K562 (cell line): Measurements from ENCODE around the gene CFAP69. TPM values are rescaled to one million over a fixed set of nuclear protein-coding genes. Genes with fewer than 3 reads are reported as not detected.

ENCODE experiments used
- CEBPZ ChIP-seq: fragments of 150-350 bp; IDR thresholded peaks from 2 replicates; pipeline ENCODE4 v1.6.1; 2014; ENCODE audit warnings: low read depth, mild to moderate bottlenecking, low read length, borderline replicate concordance
- MGA ChIP-seq: fragments of 450-650 bp; IDR thresholded peaks from 2 replicates; pipeline ENCODE4 v1.6.1; 2016; ENCODE audit warnings: mild to moderate bottlenecking, moderate library complexity
- MLX ChIP-seq, 2 experiments: fragments of 450-650 bp in 1 of 2; sonication (generic) in 1 of 2; formaldehyde crosslinking; conservative IDR thresholded peaks; 2 replicates each; pipeline versions ENCODE4 v1.4.0 to v1.8.1; 2020 to 2022; ENCODE audit warnings: mild to moderate bottlenecking in 1 of 2, missing genetic modification reagents in 1 of 2
- ZBTB43 ChIP-seq: sonication (generic); formaldehyde crosslinking; IDR thresholded peaks from 2 replicates; pipeline ENCODE4 v1.8.0; 2023; ENCODE audit warnings: mild to moderate bottlenecking, missing genetic modification reagents
- ZNF507 ChIP-seq: conservative IDR thresholded peaks from 2 replicates; pipeline ENCODE4 v1.6.1; 2017; ENCODE audit warnings: missing genetic modification characterization, missing compliant biosample characterization
- ZNF589 ChIP-seq: fragments of 200-800 bp; sonication (Bioruptor generic); IDR thresholded peaks from 2 replicates; pipeline ENCODE4 v1.6.1; 2016; ENCODE audit warnings: low read depth, missing genetic modification characterization, missing compliant biosample characterization
- polyA plus RNA-seq, 8 experiments: library from polyadenylated mRNA; depleted of rRNA in 4 of 8; stranded (reverse) in 5 of 8; unstranded in 3 of 8; fragments of >200 nt; fragmentation: Nextera tagmentation in 2 of 8; fragmentation: Illumina TruSeq in 1 of 8; extraction: Ambion mirVana in 2 of 8; extraction: Trizol in 1 of 8; gene quantifications; 2 replicates each; pipeline versions ENCODE4 v1.2.1 to v1.2.3, GENCODE V29; 2011 to 2014; ENCODE audit warnings: inconsistent platforms in 1 of 8, missing spikeins in 1 of 8
- total RNA-seq, 7 experiments: library from RNA; depleted of rRNA in 6 of 7; stranded (reverse); fragments of >200 nt in 6 of 7; fragmentation: Illumina TruSeq in 2 of 7; extraction: Trizol in 2 of 7; gene quantifications; 2 replicates each; pipeline versions ENCODE4 v1.2.1 to v1.2.3, GENCODE V29; 2011 to 2021; ENCODE audit warnings: low replicate concordance in 1 of 7

Gene CFAP69
- total and polyA plus RNA-seq, 9 of the 15 experiments (the other 6 are each of a cell fraction or from before 2014, with no cell fraction given): 0.24 to 5.1 (median 1.7) TPM

- TF ChIP-seq MLX (CRISPR knock-in tag; conservative IDR thresholded peaks at IDR 0.05): no peak
- no peak for TF ChIP-seq ZNF589
- peak; percentile 49; the same call in 1 of the 2 replicates for TF ChIP-seq ZBTB43 (CRISPR knock-in tag)
- TF ChIP-seq MGA: peak; percentile 75
- TF ChIP-seq CEBPZ: no peak
- TF ChIP-seq ZNF507: no peak
Observed at GRCh38 chr7:90346336-90347125, 101.6 kb downstream of the CFAP69 start, which contains the start of gene GTPBP10 (continued).
